Lung microvascular endothelial cell (primary cell): ENCODE results near the gene NPBWR2. TPM values are rescaled to one million over a fixed set of nuclear protein-coding genes. Genes with fewer than 3 reads are reported as not detected.
"Not testable (repeated sequence)": the region's sequence is repeated elsewhere in the genome, so short reads cannot be mapped to it uniquely, and the experiment has no call there.

Experiments used
- DNase-seq, 2 donors: peaks; one replicate each; pipeline versions ENCODE4 v3.0.0 to v3.0.0-alpha.2; 2010; ENCODE audit warnings: low read depth in 2 of 2
- total RNA-seq: library from RNA; depleted of rRNA; stranded (reverse); fragments of >200 nt; gene quantifications from 2 replicates; pipeline ENCODE4 v1.2.1, GENCODE V29; 2014

Gene NPBWR2
- total RNA-seq, 1 donor from 2014 or later: not detected

- no peak for DNase-seq
These were observed 2.5 kb downstream of the NPBWR2 start for GRCh38 chr20:64104667-64105451.

- DNase-seq: no peak
These were observed 3.3 kb downstream of the NPBWR2 start for GRCh38 chr20:64103871-64104666.

GRCh38 chr20:64102647-64103354 is 4.6 kb downstream of the NPBWR2 start:
- DNase-seq: peak in 1 of 2 donors; percentile 13

- peak; percentile 25 to 54 for DNase-seq
These were observed 5.4 kb downstream of the NPBWR2 start for GRCh38 chr20:64101731-64102621.

GRCh38 chr20:64100946-64101688 is 6.2 kb downstream of the NPBWR2 start:
- DNase-seq: no peak

- DNase-seq: no peak
These were observed 6.8 kb downstream of the NPBWR2 start for GRCh38 chr20:64100566-64100888.

GRCh38 chr20:64099880-64100565 is 7.3 kb downstream of the NPBWR2 start:
- DNase-seq: no peak

- no peak for DNase-seq
These were observed 8.1 kb downstream of the NPBWR2 start for GRCh38 chr20:64099086-64099786.

GRCh38 chr20:64098471-64099013 is 8.8 kb downstream of the NPBWR2 start:
- DNase-seq: no peak

GRCh38 chr20:64096535-64096934 is 10.8 kb downstream of the NPBWR2 start:
- DNase-seq: no peak

GRCh38 chr20:64095927-64096326 is 11.4 kb downstream of the NPBWR2 start:
- no peak for DNase-seq

- no peak for DNase-seq
These were observed 11.9 kb downstream of the NPBWR2 start for GRCh38 chr20:64095455-64095854.

GRCh38 chr20:64093013-64093503 is 14.3 kb downstream of the NPBWR2 start:
- no peak for DNase-seq

GRCh38 chr20:64092258-64093012 is 14.9 kb downstream of the NPBWR2 start:
- no peak for DNase-seq

- DNase-seq: no peak
These were observed 15.6 kb downstream of the NPBWR2 start for GRCh38 chr20:64091770-64092169.

GRCh38 chr20:64091340-64091739 is 16.0 kb downstream of the NPBWR2 start:
- DNase-seq: no peak

- no peak for DNase-seq
These were observed 17.2 kb downstream of the NPBWR2 start for GRCh38 chr20:64090165-64090564.

- DNase-seq: not testable (repeated sequence)
These were observed 18.8 kb downstream of the NPBWR2 start for GRCh38 chr20:64088586-64088985.
